ENCODE results near the gene KRT73.
A peak's percentile ranks its signal among the peaks of the same experiment; 100 is the strongest.

The KRT73 gene

DNA sequence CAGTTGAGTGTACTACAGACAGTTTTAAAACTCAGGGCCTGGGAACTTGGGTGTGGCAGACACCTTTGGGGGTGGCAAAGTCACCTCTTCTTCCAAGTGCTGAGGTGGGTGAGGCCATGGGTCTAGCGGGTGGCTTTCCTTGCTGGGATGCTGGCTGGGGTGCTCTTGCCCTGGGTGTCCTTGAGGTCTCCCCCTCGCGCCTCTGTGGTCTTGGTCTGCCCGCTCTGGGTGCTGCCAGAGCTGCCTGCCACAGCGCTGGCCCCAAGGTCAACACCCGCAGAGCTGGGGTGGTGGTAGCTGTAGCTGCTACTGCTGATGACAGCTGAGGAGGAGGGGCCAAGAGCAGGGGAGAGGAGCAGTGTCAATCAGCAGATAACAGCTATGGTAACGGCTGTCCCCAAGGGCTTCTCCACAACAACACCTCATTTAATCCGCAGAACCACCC, 51.5 kb downstream of the KRT73 start:
- DNase-seq (ENCODE audit: low spot score), result no peak

DNA sequence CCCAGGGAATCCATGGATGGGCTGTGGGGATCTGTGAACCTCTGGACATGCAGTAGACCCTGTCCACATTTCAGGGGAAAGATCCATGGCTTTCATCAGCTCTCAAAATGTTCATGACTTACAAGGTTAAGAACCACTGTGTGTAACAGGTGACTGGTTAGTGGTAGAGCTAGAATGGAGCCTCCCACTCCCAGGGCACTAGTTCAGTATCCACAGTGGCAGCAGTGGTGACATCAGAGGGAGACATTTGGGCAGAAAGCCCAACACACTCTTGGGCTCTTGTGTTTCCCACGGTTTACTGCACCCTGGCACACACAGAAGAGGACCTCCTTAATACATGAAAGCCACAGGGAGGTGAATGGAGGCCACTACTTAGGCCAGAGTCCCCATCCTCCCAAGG, 53.8 kb downstream of the KRT73 start:
- DNase-seq (ENCODE audit: low spot score), result no peak

DNA sequence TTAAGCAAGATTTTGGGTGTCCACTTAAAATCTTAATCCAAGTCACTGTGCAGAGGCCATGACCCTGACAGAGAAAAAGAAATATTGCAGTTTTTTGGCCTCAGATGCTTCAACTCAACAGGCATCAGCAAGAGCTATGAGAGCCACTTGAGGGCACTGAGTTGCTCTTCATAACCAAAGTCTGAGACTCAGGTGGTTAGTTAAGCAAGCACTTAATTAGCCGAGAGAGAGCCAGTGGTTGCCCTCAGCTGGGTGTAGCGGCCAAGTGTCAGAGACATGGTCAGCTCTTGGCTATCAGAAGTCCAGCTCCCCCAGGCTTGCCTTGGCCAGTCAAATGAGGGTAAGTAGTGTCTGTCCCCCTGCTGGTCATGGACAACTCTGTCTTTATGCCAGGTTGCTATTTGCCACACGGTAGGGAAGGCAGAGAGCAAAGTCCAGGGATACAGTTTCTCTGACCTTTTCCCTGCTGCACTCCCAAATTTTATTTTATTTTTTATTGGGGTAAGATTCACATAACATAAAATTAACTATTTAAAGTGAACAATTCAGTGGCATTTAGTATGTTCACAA, 56.4 kb downstream of the KRT73 start:
- DNase-seq (ENCODE audit: low spot score), result peak; percentile 48

DNA sequence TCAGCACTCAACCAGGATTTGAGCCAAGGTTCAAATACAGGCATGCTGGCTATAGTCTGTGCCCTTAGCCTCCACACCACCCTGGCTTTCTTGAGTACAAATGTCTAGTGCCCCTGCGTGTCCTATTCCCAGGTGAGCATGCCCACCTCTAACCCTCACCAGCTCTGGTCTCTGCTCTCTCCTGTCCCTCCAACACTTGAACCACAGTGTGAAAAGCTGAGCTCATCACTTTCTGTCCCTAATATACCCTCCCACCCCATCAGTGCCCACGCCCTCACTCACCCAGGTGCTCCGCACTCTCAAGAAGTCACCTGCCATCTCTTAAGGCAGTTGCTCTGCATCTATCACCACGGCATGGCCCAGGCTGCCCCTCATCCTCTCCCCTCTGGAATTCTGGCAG, 58.4 kb downstream of the KRT73 start:
- DNase-seq (ENCODE audit: low spot score), result no peak

DNA sequence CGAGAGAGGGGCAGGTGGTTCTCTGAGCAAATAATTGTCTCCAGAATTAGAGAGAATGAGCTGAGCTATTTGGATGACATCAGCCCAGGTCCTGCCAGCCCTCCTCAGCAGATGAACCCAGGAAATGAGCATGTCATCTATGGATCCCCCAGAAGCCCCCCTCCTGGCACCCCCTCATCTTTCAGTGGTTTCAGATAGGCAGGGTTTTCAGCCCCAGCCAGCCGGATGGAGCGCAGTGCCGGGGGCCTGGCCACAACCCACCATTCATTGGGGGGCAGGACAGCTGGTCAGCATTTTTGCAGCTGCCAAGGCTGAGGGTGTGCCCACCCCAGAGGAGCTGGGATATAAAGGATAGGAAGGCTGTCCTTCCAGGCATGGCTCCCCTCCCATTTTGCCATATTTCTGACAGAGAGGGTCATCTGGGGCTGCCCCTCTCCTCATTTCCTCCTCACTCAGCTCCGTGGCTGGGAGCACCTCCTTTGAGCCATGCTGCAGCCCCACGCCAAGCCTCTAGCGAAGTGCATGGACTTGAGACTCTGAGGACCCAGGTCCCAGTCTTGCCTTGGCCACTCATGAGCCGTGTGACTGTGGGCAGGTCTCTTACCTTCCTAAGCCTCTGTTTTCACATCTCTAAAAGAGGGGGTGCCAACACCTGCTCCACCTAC, 59.4 kb downstream of the KRT73 start:
- no peak for DNase-seq (ENCODE audit: low spot score)

Data from LoVo (cell line).